ENCODE results near the gene AMPD1.

Gene AMPD1

GRCh38 chr1:114728553-114728952 lies 33.2 kb upstream of the AMPD1 start:
- no peak for TF ChIP-seq CTCF (conservative IDR thresholded peaks at IDR 0.05; ENCODE audit: low read length)
- DNase-seq (ENCODE audit: low read depth) = no peak
- H3K4me3 ChIP-seq (ENCODE audit: low read length) = no peak overlapping the region

GRCh38 chr1:114725230-114725629 lies 29.9 kb upstream of the AMPD1 start:
- no peak overlapping the region for H3K4me3 ChIP-seq (ENCODE audit: low read length)
- no peak for TF ChIP-seq CTCF (conservative IDR thresholded peaks at IDR 0.05; ENCODE audit: low read length)
- no peak for DNase-seq (ENCODE audit: low read depth)

GRCh38 chr1:114723915-114724314 lies 28.6 kb upstream of the AMPD1 start:
- DNase-seq (ENCODE audit: low read depth) = no peak
- no peak overlapping the region for H3K4me3 ChIP-seq (ENCODE audit: low read length)
- TF ChIP-seq CTCF (conservative IDR thresholded peaks at IDR 0.05; ENCODE audit: low read length) = no peak

- H3K4me3 ChIP-seq (ENCODE audit: low read length) = no peak overlapping the region
- DNase-seq (ENCODE audit: low read depth) = no peak
- TF ChIP-seq CTCF (conservative IDR thresholded peaks at IDR 0.05; ENCODE audit: low read length) = no peak
Observed at GRCh38 chr1:114723457-114723856, 28.1 kb upstream of the AMPD1 start.

GRCh38 chr1:114720492-114720891 lies 25.1 kb upstream of the AMPD1 start:
- TF ChIP-seq CTCF (conservative IDR thresholded peaks at IDR 0.05; ENCODE audit: low read length) = no peak

GRCh38 chr1:114719424-114719787 lies 24.1 kb upstream of the AMPD1 start:
- TF ChIP-seq CTCF (conservative IDR thresholded peaks at IDR 0.05; ENCODE audit: low read length) = no peak
- no peak overlapping the region for H3K4me3 ChIP-seq (ENCODE audit: low read length)
- DNase-seq (ENCODE audit: low read depth) = peak; percentile 6

More at GRCh38 chr1:114720492-114720891, 25.1 kb upstream of the AMPD1 start:
- H3K4me3 ChIP-seq (ENCODE audit: low read length) = no peak overlapping the region
- DNase-seq (ENCODE audit: low read depth) = no peak

- no peak overlapping the region for H3K4me3 ChIP-seq (ENCODE audit: low read length)
- TF ChIP-seq CTCF (conservative IDR thresholded peaks at IDR 0.05; ENCODE audit: low read length) = no peak
- peak; percentile 23 for DNase-seq (ENCODE audit: low read depth)
Observed at GRCh38 chr1:114718661-114719423, 23.5 kb upstream of the AMPD1 start.

All from AG10803 (cell line).